Liver (tissue), 9 donors: ENCODE measurements around the gene RHO. TPM values are rescaled to one million over a fixed set of nuclear protein-coding genes. Genes with fewer than 3 reads are reported as not detected.

ENCODE experiments used
- DNase-seq: peaks from one replicate; pipeline ENCODE4 v3.0.0-alpha.2; 2017; ENCODE audit warnings: low spot score
- H3K27ac ChIP-seq, 2 donors: one replicate each; pipeline ENCODE4 v1.7.0; 2013; ENCODE audit warnings: inconsistent platforms in 2 of 2, low read length in 2 of 2, control low read depth in 1 of 2, low read depth in 1 of 2, mild to moderate bottlenecking in 1 of 2
- H3K27me3 ChIP-seq, 4 donors: one replicate each; pipeline versions ENCODE4 v1.6.1 to v1.7.0; 2013; ENCODE audit warnings: low read length in 3 of 4, inconsistent platforms in 1 of 4, mild to moderate bottlenecking in 1 of 4, moderate library complexity in 1 of 4; ENCODE audit not compliant: control insufficient read depth in 4 of 4, insufficient read depth in 4 of 4
- H3K36me3 ChIP-seq, 4 donors: one replicate each; pipeline versions ENCODE4 v1.6.1 to v1.7.0; 2013; ENCODE audit warnings: low read length in 3 of 4, mild to moderate bottlenecking in 3 of 4, low read depth in 1 of 4, moderate library complexity in 1 of 4; ENCODE audit not compliant: control insufficient read depth in 4 of 4, insufficient read depth in 3 of 4
- H3K4me1 ChIP-seq, 4 donors: one replicate each; pipeline versions ENCODE4 v1.6.1 to v1.7.0; 2013; ENCODE audit warnings: low read length in 3 of 4, mild to moderate bottlenecking in 3 of 4, moderate library complexity in 1 of 4; ENCODE audit not compliant: control insufficient read depth in 4 of 4, insufficient read depth in 4 of 4
- H3K4me3 ChIP-seq, 3 donors: one replicate each; pipeline versions ENCODE4 v1.6.1 to v1.7.0; 2013; ENCODE audit warnings: low read length in 3 of 3, control low read depth in 1 of 3, low read depth in 1 of 3, mild to moderate bottlenecking in 1 of 3
- H3K9ac ChIP-seq, 2 donors: one replicate each; pipeline ENCODE4 v1.7.0; 2013; ENCODE audit warnings: low read length in 2 of 2, mild to moderate bottlenecking in 2 of 2, moderate library complexity in 2 of 2, control low read depth in 1 of 2, low read depth in 1 of 2
- H3K9me3 ChIP-seq, 4 donors: one replicate each; pipeline versions ENCODE4 v1.6.1 to v1.7.0; 2013; ENCODE audit warnings: low read length in 3 of 4; ENCODE audit not compliant: control insufficient read depth in 4 of 4
- EGR1 ChIP-seq, 2 donors: IDR thresholded peaks; 2 replicates each; pipeline ENCODE4 v1.6.1; 2016 to 2018; ENCODE audit warnings: antibody characterized with exemption in 2 of 2, low read depth in 2 of 2
- FOXA1 ChIP-seq: IDR thresholded peaks from 2 replicates; pipeline ENCODE4 v1.6.1; 2016; ENCODE audit warnings: antibody characterized with exemption
- GABPA ChIP-seq, 2 donors: IDR thresholded peaks in 1 of 2; conservative IDR thresholded peaks in 1 of 2; 2 replicates each; pipeline ENCODE4 v1.6.1; 2016; ENCODE audit warnings: antibody characterized with exemption in 2 of 2, mild to moderate bottlenecking in 1 of 2, moderate library complexity in 1 of 2
- HNF4A ChIP-seq, 2 donors: conservative IDR thresholded peaks; 2 replicates each; pipeline ENCODE4 v1.6.1; 2016; ENCODE audit warnings: antibody characterized with exemption in 2 of 2, mild to moderate bottlenecking in 2 of 2
- HNF4G ChIP-seq: IDR thresholded peaks from 2 replicates; pipeline ENCODE4 v1.6.1; 2016; ENCODE audit warnings: antibody characterized with exemption
- JUND ChIP-seq, 2 donors: IDR thresholded peaks; 2 replicates each; pipeline ENCODE4 v1.6.1; 2016; ENCODE audit warnings: antibody characterized with exemption in 2 of 2
- NR2F2 ChIP-seq: IDR thresholded peaks from 2 replicates; pipeline ENCODE4 v1.6.1; 2016; ENCODE audit warnings: antibody characterized with exemption
- RAD21 ChIP-seq, 2 donors: IDR thresholded peaks; 2 replicates each; pipeline ENCODE4 v1.6.1; 2016; ENCODE audit warnings: antibody characterized with exemption in 2 of 2, mild to moderate bottlenecking in 2 of 2
- RXRA ChIP-seq, 2 donors: IDR thresholded peaks; 2 replicates each; pipeline ENCODE4 v1.6.1; 2017 to 2018; ENCODE audit warnings: antibody characterized with exemption in 2 of 2, mild to moderate bottlenecking in 1 of 2
- SP1 ChIP-seq: IDR thresholded peaks from 2 replicates; pipeline ENCODE4 v1.6.1; 2018; ENCODE audit warnings: antibody characterized with exemption, mild to moderate bottlenecking
- TAF1 ChIP-seq: conservative IDR thresholded peaks from 2 replicates; pipeline ENCODE4 v1.6.1; 2016; ENCODE audit warnings: antibody characterized with exemption, mild to moderate bottlenecking
- YY1 ChIP-seq: IDR thresholded peaks from 2 replicates; pipeline ENCODE4 v1.6.1; 2016; ENCODE audit warnings: antibody characterized with exemption, mild to moderate bottlenecking
- WGBS: extraction: QIAGEN DNeasy Blood & Tissue Kit; methylation state at CpG from one replicate; pipeline ENCODE4 v1.1.7; 2013; 5-methylcytosine and 5-hydroxymethylcytosine counted together
- polyA plus RNA-seq, 2 donors: library from polyadenylated mRNA; stranded (reverse) in 1 of 2; unstranded in 1 of 2; fragments of 200-250 nt in 1 of 2; fragments of >200 nt in 1 of 2; fragmentation: Nextera tagmentation in 1 of 2; extraction: Ambion mirVana in 1 of 2; gene quantifications; one replicate each; pipeline versions ENCODE4 v1.2.1 to v1.2.3, GENCODE V29; 2013 to 2015
- total RNA-seq, 2 donors: library from RNA; depleted of rRNA; stranded (reverse); fragments of >200 nt; gene quantifications; one replicate each; pipeline ENCODE4 v1.2.3, GENCODE V29; 2014
- TF ChIP-seq, protein P1 (sequence below): IDR thresholded peaks from 2 replicates; pipeline ENCODE4 v1.6.1; 2016; ENCODE audit warnings: antibody characterized with exemption
- TF ChIP-seq, protein P2 (sequence below): IDR thresholded peaks from 2 replicates; pipeline ENCODE4 v1.6.1; 2016; ENCODE audit warnings: antibody characterized with exemption, mild to moderate bottlenecking
- TF ChIP-seq, protein P3 (sequence below): IDR thresholded peaks from 2 replicates; pipeline ENCODE4 v1.6.1; 2016; ENCODE audit warnings: antibody characterized with exemption
- TF ChIP-seq, protein P4 (sequence below): fragments of 150-350 bp; IDR thresholded peaks from 2 replicates; pipeline ENCODE4 v1.5.1; 2017; ENCODE audit warnings: improper control_type of control experiment, low read depth, low read length; ENCODE audit not compliant: missing input control
- TF ChIP-seq, protein P5 (sequence below): IDR thresholded peaks from 2 replicates; pipeline ENCODE4 v1.6.1; 2016; ENCODE audit warnings: antibody characterized with exemption
- donor health status: healthy.
- donor health status: healthy.
- donor health status: healthy.
- donor health status: healthy.
- donor health status: healthy.

Gene RHO
- total and polyA plus RNA-seq, 4 donors = not detected

DNA sequence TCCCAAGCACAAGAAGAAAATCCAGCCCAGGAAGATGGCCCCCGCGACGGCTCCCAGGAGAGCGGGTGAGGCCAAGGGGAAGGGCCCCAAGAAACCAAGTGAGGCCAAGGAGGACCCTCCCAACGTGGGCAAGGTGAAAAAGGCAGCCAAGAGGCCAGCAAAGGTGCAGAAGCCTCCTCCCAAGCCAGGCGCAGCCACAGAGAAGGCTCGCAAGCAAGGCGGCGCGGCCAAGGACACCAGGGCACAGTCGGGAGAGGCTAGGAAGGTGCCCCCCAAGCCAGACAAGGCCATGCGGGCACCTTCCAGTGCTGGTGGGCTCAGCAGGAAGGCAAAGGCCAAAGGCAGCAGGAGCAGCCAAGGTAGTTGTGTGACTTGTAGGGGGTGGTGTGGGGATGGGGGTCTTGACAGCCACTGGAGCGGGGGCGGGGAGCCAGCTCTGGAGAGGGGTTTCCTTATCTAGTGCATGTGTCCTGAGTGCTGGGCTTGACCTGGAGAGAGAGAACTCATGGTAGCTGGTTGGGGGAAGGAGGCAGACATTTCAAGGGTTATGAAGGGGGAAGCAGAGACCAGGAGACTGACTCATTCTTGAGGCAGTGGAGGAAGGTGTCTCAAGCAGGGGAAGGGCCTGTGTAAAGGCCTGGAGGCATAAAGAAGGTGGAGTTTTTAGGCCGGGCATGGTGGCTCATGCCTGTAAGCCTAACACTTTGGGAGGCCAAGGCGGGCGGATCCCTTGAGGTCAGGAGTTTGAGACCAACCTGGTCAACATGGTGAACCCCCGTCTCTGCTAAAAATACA is 20.8 kb downstream of the RHO start:
- 92% methylated on average over 18 of the region's 18 CpGs for WGBS
- no peak for DNase-seq
- Histone ChIP-seq H3K9me3 (no peaks in the 10 kb centered on the region), H3K27ac (no peak overlapping the region), H3K27me3 (no peaks in the 10 kb centered on the region), H3K4me3 (no peak overlapping the region), H3K9ac (no peak overlapping the region), H3K36me3 (no peaks in the 10 kb centered on the region), H3K4me1 (peaks cover 0 to 7% (median 2%) of the 10 kb centered on the region in 4 donors)
- no peak for TF ChIP-seq RAD21 (IDR thresholded peaks at IDR 0.05)
- TF ChIP-seq, protein P1, sequence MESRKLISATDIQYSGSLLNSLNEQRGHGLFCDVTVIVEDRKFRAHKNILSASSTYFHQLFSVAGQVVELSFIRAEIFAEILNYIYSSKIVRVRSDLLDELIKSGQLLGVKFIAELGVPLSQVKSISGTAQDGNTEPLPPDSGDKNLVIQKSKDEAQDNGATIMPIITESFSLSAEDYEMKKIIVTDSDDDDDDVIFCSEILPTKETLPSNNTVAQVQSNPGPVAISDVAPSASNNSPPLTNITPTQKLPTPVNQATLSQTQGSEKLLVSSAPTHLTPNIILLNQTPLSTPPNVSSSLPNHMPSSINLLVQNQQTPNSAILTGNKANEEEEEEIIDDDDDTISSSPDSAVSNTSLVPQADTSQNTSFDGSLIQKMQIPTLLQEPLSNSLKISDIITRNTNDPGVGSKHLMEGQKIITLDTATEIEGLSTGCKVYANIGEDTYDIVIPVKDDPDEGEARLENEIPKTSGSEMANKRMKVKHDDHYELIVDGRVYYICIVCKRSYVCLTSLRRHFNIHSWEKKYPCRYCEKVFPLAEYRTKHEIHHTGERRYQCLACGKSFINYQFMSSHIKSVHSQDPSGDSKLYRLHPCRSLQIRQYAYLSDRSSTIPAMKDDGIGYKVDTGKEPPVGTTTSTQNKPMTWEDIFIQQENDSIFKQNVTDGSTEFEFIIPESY = no peak
- no peak for TF ChIP-seq TAF1
- no peak for TF ChIP-seq FOXA1
- TF ChIP-seq SP1 = no peak
- TF ChIP-seq JUND (IDR thresholded peaks at IDR 0.05) = no peak
- TF ChIP-seq HNF4A (conservative IDR thresholded peaks at IDR 0.05) = no peak
- TF ChIP-seq, protein P2, sequence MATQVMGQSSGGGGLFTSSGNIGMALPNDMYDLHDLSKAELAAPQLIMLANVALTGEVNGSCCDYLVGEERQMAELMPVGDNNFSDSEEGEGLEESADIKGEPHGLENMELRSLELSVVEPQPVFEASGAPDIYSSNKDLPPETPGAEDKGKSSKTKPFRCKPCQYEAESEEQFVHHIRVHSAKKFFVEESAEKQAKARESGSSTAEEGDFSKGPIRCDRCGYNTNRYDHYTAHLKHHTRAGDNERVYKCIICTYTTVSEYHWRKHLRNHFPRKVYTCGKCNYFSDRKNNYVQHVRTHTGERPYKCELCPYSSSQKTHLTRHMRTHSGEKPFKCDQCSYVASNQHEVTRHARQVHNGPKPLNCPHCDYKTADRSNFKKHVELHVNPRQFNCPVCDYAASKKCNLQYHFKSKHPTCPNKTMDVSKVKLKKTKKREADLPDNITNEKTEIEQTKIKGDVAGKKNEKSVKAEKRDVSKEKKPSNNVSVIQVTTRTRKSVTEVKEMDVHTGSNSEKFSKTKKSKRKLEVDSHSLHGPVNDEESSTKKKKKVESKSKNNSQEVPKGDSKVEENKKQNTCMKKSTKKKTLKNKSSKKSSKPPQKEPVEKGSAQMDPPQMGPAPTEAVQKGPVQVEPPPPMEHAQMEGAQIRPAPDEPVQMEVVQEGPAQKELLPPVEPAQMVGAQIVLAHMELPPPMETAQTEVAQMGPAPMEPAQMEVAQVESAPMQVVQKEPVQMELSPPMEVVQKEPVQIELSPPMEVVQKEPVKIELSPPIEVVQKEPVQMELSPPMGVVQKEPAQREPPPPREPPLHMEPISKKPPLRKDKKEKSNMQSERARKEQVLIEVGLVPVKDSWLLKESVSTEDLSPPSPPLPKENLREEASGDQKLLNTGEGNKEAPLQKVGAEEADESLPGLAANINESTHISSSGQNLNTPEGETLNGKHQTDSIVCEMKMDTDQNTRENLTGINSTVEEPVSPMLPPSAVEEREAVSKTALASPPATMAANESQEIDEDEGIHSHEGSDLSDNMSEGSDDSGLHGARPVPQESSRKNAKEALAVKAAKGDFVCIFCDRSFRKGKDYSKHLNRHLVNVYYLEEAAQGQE = no peak
- TF ChIP-seq YY1 = no peak
- TF ChIP-seq HNF4G = no peak
- no peak for TF ChIP-seq NR2F2
- TF ChIP-seq, protein P3, sequence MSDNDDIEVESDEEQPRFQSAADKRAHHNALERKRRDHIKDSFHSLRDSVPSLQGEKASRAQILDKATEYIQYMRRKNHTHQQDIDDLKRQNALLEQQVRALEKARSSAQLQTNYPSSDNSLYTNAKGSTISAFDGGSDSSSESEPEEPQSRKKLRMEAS = no peak
- no peak for TF ChIP-seq EGR1 (IDR thresholded peaks at IDR 0.05; ENCODE audit: low read depth in 2 of 2)
- no peak for TF ChIP-seq RXRA (IDR thresholded peaks at IDR 0.05)
- TF ChIP-seq, protein P4, sequence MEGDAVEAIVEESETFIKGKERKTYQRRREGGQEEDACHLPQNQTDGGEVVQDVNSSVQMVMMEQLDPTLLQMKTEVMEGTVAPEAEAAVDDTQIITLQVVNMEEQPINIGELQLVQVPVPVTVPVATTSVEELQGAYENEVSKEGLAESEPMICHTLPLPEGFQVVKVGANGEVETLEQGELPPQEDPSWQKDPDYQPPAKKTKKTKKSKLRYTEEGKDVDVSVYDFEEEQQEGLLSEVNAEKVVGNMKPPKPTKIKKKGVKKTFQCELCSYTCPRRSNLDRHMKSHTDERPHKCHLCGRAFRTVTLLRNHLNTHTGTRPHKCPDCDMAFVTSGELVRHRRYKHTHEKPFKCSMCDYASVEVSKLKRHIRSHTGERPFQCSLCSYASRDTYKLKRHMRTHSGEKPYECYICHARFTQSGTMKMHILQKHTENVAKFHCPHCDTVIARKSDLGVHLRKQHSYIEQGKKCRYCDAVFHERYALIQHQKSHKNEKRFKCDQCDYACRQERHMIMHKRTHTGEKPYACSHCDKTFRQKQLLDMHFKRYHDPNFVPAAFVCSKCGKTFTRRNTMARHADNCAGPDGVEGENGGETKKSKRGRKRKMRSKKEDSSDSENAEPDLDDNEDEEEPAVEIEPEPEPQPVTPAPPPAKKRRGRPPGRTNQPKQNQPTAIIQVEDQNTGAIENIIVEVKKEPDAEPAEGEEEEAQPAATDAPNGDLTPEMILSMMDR = no peak
- TF ChIP-seq, protein P5, sequence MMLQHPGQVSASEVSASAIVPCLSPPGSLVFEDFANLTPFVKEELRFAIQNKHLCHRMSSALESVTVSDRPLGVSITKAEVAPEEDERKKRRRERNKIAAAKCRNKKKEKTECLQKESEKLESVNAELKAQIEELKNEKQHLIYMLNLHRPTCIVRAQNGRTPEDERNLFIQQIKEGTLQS = no peak
- no peak for TF ChIP-seq GABPA (IDR thresholded peaks at IDR 0.05 in 1 of 2, conservative IDR thresholded peaks at IDR 0.05 in 1 of 2)
